HepG2 (cell line): ENCODE results near the gene NEDD8. TPM values are rescaled to one million over a fixed set of nuclear protein-coding genes. Genes with fewer than 3 reads are reported as not detected.

Experiments
- AGO2 ChIP-seq: fragments of 200-400 bp; formaldehyde crosslinking; optimal IDR thresholded peaks from 2 replicates; pipeline ENCODE3; 2017; ENCODE audit warnings: mild to moderate bottlenecking, low read depth, low read length, moderate library complexity
- GZF1 ChIP-seq: sonication (generic); formaldehyde crosslinking; IDR thresholded peaks from 2 replicates; pipeline ENCODE4 v1.5.1; 2020; ENCODE audit warnings: mild to moderate bottlenecking, missing genetic modification reagents
- KDM5A ChIP-seq: fragments of 200-600 bp; sonication (generic); IDR thresholded peaks from 2 replicates; pipeline ENCODE4 v1.7.0; 2018; ENCODE audit warnings: antibody characterized with exemption, mild to moderate bottlenecking, low read length, borderline replicate concordance
- KMT2A ChIP-seq: sonication (generic); formaldehyde crosslinking; IDR thresholded peaks from 2 replicates; pipeline ENCODE4 v1.4.0; 2020; ENCODE audit warnings: missing genetic modification reagents
- MBD4 ChIP-seq: IDR thresholded peaks from 2 replicates; pipeline ENCODE4 v1.6.1; 2012; ENCODE audit warnings: low read length, inconsistent platforms, borderline replicate concordance
- MXD4 ChIP-seq: IDR thresholded peaks from 2 replicates; pipeline ENCODE4 v1.6.1; 2016; ENCODE audit warnings: mild to moderate bottlenecking, missing biosample characterization, missing genetic modification reagents
- SIN3B ChIP-seq: fragments of 150-350 bp; IDR thresholded peaks from 2 replicates; pipeline ENCODE4 v1.6.1; 2014; ENCODE audit warnings: low read length
- U2AF1 ChIP-seq: fragments of 200-400 bp; formaldehyde crosslinking; optimal IDR thresholded peaks from 2 replicates; pipeline ENCODE3; 2017; ENCODE audit warnings: mild to moderate bottlenecking, low read depth, low read length
- UBTF ChIP-seq: sonication (generic); formaldehyde crosslinking; IDR thresholded peaks from 2 replicates; pipeline ENCODE4 v1.4.0; 2020; ENCODE audit warnings: mild to moderate bottlenecking, missing genetic modification reagents
- ZBTB33 ChIP-seq: sonication (generic); formaldehyde crosslinking; IDR thresholded peaks from 2 replicates; pipeline ENCODE4 v1.4.0; 2020; ENCODE audit warnings: missing genetic modification reagents
- ZNF468 ChIP-seq: sonication (generic); formaldehyde crosslinking; IDR thresholded peaks from 2 replicates; pipeline ENCODE4 v1.8.0; 2022; ENCODE audit warnings: mild to moderate bottlenecking, moderate library complexity, missing genetic modification reagents
- ZNF644 ChIP-seq: IDR thresholded peaks from 2 replicates; pipeline ENCODE4 v1.6.1; 2016; ENCODE audit warnings: low read depth
- polyA plus RNA-seq, 8 experiments: library from polyadenylated mRNA; depleted of rRNA in 3 of 8; stranded (reverse) in 7 of 8; unstranded in 1 of 8; fragments of >200 nt; fragmentation: Illumina TruSeq in 4 of 8; extraction: Trizol in 4 of 8; gene quantifications; 2 replicates each; pipeline versions ENCODE4 v1.2.1 to v1.2.3, GENCODE V29; 2011 to 2016; ENCODE audit warnings: low read depth in 4 of 8, missing spikeins in 1 of 8, mixed read lengths in 1 of 8; ENCODE audit not compliant: insufficient read depth in 1 of 8
- total RNA-seq, 5 experiments: library from RNA; depleted of rRNA; stranded (reverse); fragments of >200 nt; fragmentation: Illumina TruSeq; extraction: Trizol; gene quantifications; 2 replicates each; pipeline ENCODE4 v1.2.3, GENCODE V29; 2016; ENCODE audit warnings: low read depth in 1 of 5
- TF ChIP-seq, protein P1 (sequence below): IDR thresholded peaks from 2 replicates; pipeline ENCODE4 v1.6.1; 2016; ENCODE audit warnings: low read depth, missing genetic modification reagents, missing compliant biosample characterization
- TF ChIP-seq, protein P2 (sequence below): sonication (generic); formaldehyde crosslinking; IDR thresholded peaks from 2 replicates; pipeline ENCODE4 v1.8.0; 2023; ENCODE audit warnings: mild to moderate bottlenecking, missing genetic modification reagents
- TF ChIP-seq, protein P3 (sequence below): sonication (generic); formaldehyde crosslinking; IDR thresholded peaks from 2 replicates; pipeline ENCODE4 v1.4.0; 2020; ENCODE audit warnings: missing genetic modification reagents

NEDD8 gene
- total and polyA plus RNA-seq, 2 of the 13 experiments (the other 11 are each of a cell fraction or from before 2014, with no cell fraction given), result 535 to 713 TPM

GRCh38 chr14:24206260-24207103 lies 25.7 kb downstream of the NEDD8 start (continued):
- TF ChIP-seq, protein P1, sequence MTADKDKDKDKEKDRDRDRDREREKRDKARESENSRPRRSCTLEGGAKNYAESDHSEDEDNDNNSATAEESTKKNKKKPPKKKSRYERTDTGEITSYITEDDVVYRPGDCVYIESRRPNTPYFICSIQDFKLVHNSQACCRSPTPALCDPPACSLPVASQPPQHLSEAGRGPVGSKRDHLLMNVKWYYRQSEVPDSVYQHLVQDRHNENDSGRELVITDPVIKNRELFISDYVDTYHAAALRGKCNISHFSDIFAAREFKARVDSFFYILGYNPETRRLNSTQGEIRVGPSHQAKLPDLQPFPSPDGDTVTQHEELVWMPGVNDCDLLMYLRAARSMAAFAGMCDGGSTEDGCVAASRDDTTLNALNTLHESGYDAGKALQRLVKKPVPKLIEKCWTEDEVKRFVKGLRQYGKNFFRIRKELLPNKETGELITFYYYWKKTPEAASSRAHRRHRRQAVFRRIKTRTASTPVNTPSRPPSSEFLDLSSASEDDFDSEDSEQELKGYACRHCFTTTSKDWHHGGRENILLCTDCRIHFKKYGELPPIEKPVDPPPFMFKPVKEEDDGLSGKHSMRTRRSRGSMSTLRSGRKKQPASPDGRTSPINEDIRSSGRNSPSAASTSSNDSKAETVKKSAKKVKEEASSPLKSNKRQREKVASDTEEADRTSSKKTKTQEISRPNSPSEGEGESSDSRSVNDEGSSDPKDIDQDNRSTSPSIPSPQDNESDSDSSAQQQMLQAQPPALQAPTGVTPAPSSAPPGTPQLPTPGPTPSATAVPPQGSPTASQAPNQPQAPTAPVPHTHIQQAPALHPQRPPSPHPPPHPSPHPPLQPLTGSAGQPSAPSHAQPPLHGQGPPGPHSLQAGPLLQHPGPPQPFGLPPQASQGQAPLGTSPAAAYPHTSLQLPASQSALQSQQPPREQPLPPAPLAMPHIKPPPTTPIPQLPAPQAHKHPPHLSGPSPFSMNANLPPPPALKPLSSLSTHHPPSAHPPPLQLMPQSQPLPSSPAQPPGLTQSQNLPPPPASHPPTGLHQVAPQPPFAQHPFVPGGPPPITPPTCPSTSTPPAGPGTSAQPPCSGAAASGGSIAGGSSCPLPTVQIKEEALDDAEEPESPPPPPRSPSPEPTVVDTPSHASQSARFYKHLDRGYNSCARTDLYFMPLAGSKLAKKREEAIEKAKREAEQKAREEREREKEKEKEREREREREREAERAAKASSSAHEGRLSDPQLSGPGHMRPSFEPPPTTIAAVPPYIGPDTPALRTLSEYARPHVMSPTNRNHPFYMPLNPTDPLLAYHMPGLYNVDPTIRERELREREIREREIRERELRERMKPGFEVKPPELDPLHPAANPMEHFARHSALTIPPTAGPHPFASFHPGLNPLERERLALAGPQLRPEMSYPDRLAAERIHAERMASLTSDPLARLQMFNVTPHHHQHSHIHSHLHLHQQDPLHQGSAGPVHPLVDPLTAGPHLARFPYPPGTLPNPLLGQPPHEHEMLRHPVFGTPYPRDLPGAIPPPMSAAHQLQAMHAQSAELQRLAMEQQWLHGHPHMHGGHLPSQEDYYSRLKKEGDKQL (CRISPR knock-in tag), result no peak
- TF ChIP-seq, protein P2, sequence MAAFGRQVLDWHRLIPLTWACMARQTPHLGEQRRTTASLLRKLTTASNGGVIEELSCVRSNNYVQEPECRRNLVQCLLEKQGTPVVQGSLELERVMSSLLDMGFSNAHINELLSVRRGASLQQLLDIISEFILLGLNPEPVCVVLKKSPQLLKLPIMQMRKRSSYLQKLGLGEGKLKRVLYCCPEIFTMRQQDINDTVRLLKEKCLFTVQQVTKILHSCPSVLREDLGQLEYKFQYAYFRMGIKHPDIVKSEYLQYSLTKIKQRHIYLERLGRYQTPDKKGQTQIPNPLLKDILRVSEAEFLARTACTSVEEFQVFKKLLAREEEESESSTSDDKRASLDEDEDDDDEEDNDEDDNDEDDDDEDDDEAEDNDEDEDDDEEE (CRISPR knock-in tag), result no peak
- TF ChIP-seq ZBTB33 (CRISPR knock-in tag) (no peak), UBTF (CRISPR knock-in tag) (0 out of 2 replicates have a peak, but pooled peaks have one; percentile 16), AGO2 (peak; percentile 58), KMT2A (CRISPR knock-in tag) (no peak), ZNF644 (CRISPR knock-in tag) (no peak), U2AF1 (no peak), MXD4 (CRISPR knock-in tag) (no peak), MBD4 (no peak), KDM5A (no peak), GZF1 (CRISPR knock-in tag) (no peak), SIN3B (no peak), ZNF468 (CRISPR knock-in tag) (no peak)
- TF ChIP-seq, protein P3, sequence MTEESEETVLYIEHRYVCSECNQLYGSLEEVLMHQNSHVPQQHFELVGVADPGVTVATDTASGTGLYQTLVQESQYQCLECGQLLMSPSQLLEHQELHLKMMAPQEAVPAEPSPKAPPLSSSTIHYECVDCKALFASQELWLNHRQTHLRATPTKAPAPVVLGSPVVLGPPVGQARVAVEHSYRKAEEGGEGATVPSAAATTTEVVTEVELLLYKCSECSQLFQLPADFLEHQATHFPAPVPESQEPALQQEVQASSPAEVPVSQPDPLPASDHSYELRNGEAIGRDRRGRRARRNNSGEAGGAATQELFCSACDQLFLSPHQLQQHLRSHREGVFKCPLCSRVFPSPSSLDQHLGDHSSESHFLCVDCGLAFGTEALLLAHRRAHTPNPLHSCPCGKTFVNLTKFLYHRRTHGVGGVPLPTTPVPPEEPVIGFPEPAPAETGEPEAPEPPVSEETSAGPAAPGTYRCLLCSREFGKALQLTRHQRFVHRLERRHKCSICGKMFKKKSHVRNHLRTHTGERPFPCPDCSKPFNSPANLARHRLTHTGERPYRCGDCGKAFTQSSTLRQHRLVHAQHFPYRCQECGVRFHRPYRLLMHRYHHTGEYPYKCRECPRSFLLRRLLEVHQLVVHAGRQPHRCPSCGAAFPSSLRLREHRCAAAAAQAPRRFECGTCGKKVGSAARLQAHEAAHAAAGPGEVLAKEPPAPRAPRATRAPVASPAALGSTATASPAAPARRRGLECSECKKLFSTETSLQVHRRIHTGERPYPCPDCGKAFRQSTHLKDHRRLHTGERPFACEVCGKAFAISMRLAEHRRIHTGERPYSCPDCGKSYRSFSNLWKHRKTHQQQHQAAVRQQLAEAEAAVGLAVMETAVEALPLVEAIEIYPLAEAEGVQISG (CRISPR knock-in tag), result no peak
